ENCODE data around the gene ERRFI1. TPM values are rescaled to one million over a fixed set of nuclear protein-coding genes. Genes with fewer than 3 reads are reported as not detected.

The ERRFI1 gene
- total and polyA plus RNA-seq, 10 of the 15 experiments (the other 5 are each of a cell fraction or from before 2014, with no cell fraction given) = 0.90 to 6.5 (median 3.1) TPM

DNA sequence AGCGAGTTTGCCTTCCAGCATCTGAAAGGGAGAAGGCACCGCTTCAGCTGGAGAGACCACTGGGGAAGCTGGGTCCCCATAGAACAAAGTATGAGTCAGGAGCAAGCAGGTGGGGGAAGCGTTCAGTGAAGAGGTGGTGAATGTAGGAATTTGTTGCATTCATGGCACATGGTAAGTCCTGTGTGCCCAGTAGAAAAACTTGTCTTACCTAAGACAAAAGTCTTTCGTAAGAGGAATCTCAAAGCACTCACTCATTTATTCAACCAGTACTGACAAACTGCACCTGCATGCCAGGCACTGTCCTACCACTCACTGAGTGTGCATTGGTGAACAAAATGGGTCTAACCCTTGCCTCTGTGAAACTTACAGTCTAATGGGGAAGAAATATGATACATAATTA is 9.2 kb upstream of the ERRFI1 start:
- Histone ChIP-seq H4K20me1 (ENCODE audit: control insufficient read depth, insufficient read depth) (no peaks in the 10 kb centered on the region), H2AFZ (ENCODE audit: control insufficient read depth, low read depth, low read length) (no peak overlapping the region), H3K27ac (ENCODE audit: control insufficient read depth, insufficient read depth) (no peak overlapping the region), H3K4me3 (no peak overlapping the region), H3K9ac (ENCODE audit: control insufficient read depth, insufficient read depth, low read length) (no peak overlapping the region), H3K4me1 (ENCODE audit: control insufficient read depth, insufficient read depth, low read length) (no peaks in the 10 kb centered on the region), H3K79me2 (ENCODE audit: control insufficient read depth, insufficient read depth, low read length) (no peaks in the 10 kb centered on the region), H3K9me3 (replicated peaks; ENCODE audit: control insufficient read depth, insufficient read depth, low read length) (no peaks in the 10 kb centered on the region), H3K36me3 (ENCODE audit: control insufficient read depth in 2 of 2, insufficient read depth in 2 of 2, low read length in 1 of 2) (no peaks in the 10 kb centered on the region), H3K4me2 (ENCODE audit: control insufficient read depth, insufficient read depth) (no peak overlapping the region), H3K27me3 (replicated peaks in 1 of 2; ENCODE audit: control insufficient read depth in 2 of 2, insufficient read depth in 2 of 2, low read length in 1 of 2) (no peaks in the 10 kb centered on the region)
- CTCF ChIA-PET = interaction anchor here (1.5 kb wide), 1 partner anchor 16 kb away, joined by 3 read pairs; no protein-coding TSS in a partner anchor
- intact Hi-C loops (cut with micrococcal nuclease; ENCODE audit: unreplicated experiment) = no loop called here
- no peak for FAIRE-seq
- POLR2A ChIA-PET = no interaction called here
- WGBS (ENCODE audit: insufficient coverage, insufficient replicate concordance, low lambda C conversion rate, missing lambda C conversion rate) = 39% methylated on average over 4 of the region's 4 CpGs
- TF ChIP-seq EGR1 (IDR thresholded peaks at IDR 0.05; ENCODE audit: borderline replicate concordance in 1 of 2, low read depth in 2 of 2, low read length in 2 of 2) = no peak
- TF ChIP-seq, protein P1, sequence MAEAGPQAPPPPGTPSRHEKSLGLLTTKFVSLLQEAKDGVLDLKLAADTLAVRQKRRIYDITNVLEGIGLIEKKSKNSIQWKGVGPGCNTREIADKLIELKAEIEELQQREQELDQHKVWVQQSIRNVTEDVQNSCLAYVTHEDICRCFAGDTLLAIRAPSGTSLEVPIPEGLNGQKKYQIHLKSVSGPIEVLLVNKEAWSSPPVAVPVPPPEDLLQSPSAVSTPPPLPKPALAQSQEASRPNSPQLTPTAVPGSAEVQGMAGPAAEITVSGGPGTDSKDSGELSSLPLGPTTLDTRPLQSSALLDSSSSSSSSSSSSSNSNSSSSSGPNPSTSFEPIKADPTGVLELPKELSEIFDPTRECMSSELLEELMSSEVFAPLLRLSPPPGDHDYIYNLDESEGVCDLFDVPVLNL (IDR thresholded peaks at IDR 0.05; ENCODE audit: low read depth, low read length) = no peak
- TF ChIP-seq KLF5 (IDR thresholded peaks at IDR 0.05; ENCODE audit: partially characterized antibody) = no peak
- TF ChIP-seq FOXK2 (IDR thresholded peaks at IDR 0.05) = no peak
- no peak for TF ChIP-seq TCF3 (IDR thresholded peaks at IDR 0.05; ENCODE audit: borderline replicate concordance, insufficient read depth, low read depth, low read length)
- TF ChIP-seq NFYA (IDR thresholded peaks at IDR 0.05; ENCODE audit: borderline replicate concordance, low read depth, low read length) = no peak
- no peak for TF ChIP-seq SUZ12 (IDR thresholded peaks at IDR 0.05; ENCODE audit: unreplicated experiment)
- no peak for TF ChIP-seq CREM (IDR thresholded peaks at IDR 0.05; ENCODE audit: low read depth)
- TF ChIP-seq CHD2 (IDR thresholded peaks at IDR 0.05; ENCODE audit: borderline replicate concordance, low read depth, low read length) = no peak
- no peak for TF ChIP-seq CEBPB (IDR thresholded peaks at IDR 0.05; ENCODE audit: borderline replicate concordance in 1 of 2, low read depth in 2 of 2, low read length in 2 of 2)
- TF ChIP-seq, protein P2, sequence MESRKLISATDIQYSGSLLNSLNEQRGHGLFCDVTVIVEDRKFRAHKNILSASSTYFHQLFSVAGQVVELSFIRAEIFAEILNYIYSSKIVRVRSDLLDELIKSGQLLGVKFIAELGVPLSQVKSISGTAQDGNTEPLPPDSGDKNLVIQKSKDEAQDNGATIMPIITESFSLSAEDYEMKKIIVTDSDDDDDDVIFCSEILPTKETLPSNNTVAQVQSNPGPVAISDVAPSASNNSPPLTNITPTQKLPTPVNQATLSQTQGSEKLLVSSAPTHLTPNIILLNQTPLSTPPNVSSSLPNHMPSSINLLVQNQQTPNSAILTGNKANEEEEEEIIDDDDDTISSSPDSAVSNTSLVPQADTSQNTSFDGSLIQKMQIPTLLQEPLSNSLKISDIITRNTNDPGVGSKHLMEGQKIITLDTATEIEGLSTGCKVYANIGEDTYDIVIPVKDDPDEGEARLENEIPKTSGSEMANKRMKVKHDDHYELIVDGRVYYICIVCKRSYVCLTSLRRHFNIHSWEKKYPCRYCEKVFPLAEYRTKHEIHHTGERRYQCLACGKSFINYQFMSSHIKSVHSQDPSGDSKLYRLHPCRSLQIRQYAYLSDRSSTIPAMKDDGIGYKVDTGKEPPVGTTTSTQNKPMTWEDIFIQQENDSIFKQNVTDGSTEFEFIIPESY (IDR thresholded peaks at IDR 0.05) = no peak
- no peak for ATAC-seq
- no peak for DNase-seq (ENCODE audit: low read depth, low spot score)
- no TSS peak for BruUV-seq (replicated peaks)
- in situ Hi-C loops (cut with MboI) = no loop called here
- RAD21 ChIA-PET (ENCODE audit: unreplicated experiment) = interaction anchor here (1.6 kb wide), 1 partner anchor 62 kb away, joined by 3 read pairs; no protein-coding TSS in a partner anchor
- SMC1A ChIA-PET (ENCODE audit: uncharacterized antibody, unreplicated experiment) = interaction anchor here (2.0 kb wide), 1 partner anchor 67 kb away, joined by 7 read pairs; no protein-coding TSS in a partner anchor

Measured in GM12878 (cell line).